ENCODE results near the gene MYOZ2.

GRCh38 chr4:119149110-119149509, 13.5 kb downstream of the MYOZ2 start:
- no peak for TF ChIP-seq POLR2AphosphoS5 (IDR thresholded peaks at IDR 0.05; ENCODE audit: low read depth, low read length)
- TF ChIP-seq AKNA (CRISPR knock-in tag; IDR thresholded peaks at IDR 0.05; ENCODE audit: borderline replicate concordance) = no peak

Measured in HepG2 (cell line).